Astrocyte (in vitro differentiated cells and primary cell): ENCODE results near the gene C1orf159. TPM values are rescaled to one million over a fixed set of nuclear protein-coding genes. Genes with fewer than 3 reads are reported as not detected.
A peak's percentile ranks its signal among the peaks of the same experiment; 100 is the strongest.

ENCODE experiments used
- DNase-seq: peaks from one replicate; pipeline ENCODE4 v3.0.0-alpha.2; 2010; ENCODE audit warnings: low read depth
- FAIRE-seq: peaks from 2 replicates; lab custom pipeline; 2011; peaks lifted over from hg19 to GRCh38; lab: Jason Lieb, UNC
- H2AFZ ChIP-seq: 2 replicates; pipeline ENCODE4 v1.6.0; 2012; ENCODE audit warnings: low read depth, low read length, inconsistent platforms
- H3K27ac ChIP-seq: 2 replicates; pipeline ENCODE4 v1.5.1; 2011; ENCODE audit warnings: low read depth, low read length, inconsistent platforms
- H3K27me3 ChIP-seq: 2 replicates; pipeline ENCODE4 v1.6.0; 2011; ENCODE audit warnings: low read length, inconsistent platforms; ENCODE audit not compliant: insufficient read depth
- H3K36me3 ChIP-seq: 2 replicates; pipeline ENCODE4 v1.5.1; 2011; ENCODE audit warnings: low read length, inconsistent platforms; ENCODE audit not compliant: insufficient read depth
- H3K4me1 ChIP-seq: 2 replicates; pipeline ENCODE4 v1.5.1; 2011; ENCODE audit warnings: low read length, inconsistent platforms; ENCODE audit not compliant: insufficient read depth
- H3K4me2 ChIP-seq: 2 replicates; pipeline ENCODE4 v1.6.0; 2012; ENCODE audit warnings: low read length, inconsistent platforms
- H3K4me3 ChIP-seq: 2 replicates; pipeline ENCODE4 v1.5.1; 2011; ENCODE audit warnings: low read depth, mild to moderate bottlenecking, low read length, inconsistent platforms; ENCODE audit not compliant: insufficient read depth
- H3K79me2 ChIP-seq: 2 replicates; pipeline ENCODE4 v1.6.0; 2012; ENCODE audit warnings: mild to moderate bottlenecking, low read length, inconsistent platforms; ENCODE audit not compliant: insufficient read depth
- H3K9ac ChIP-seq: 2 replicates; pipeline ENCODE4 v1.6.0; 2012; ENCODE audit warnings: mild to moderate bottlenecking, low read length, inconsistent platforms
- H3K9me3 ChIP-seq: 2 replicates; pipeline ENCODE4 v1.5.1; 2012; ENCODE audit warnings: low read depth, mild to moderate bottlenecking, low read length, inconsistent platforms; ENCODE audit not compliant: insufficient read depth
- H4K20me1 ChIP-seq: 2 replicates; pipeline ENCODE4 v1.6.0; 2012; ENCODE audit warnings: low read length, inconsistent platforms; ENCODE audit not compliant: insufficient read depth
- H3K27ac Mint-ChIP-seq: one replicate; pipeline ENCODE4 v1.8.0; 2021; ENCODE audit warnings: mild to moderate bottlenecking, mixed read lengths; ENCODE audit not compliant: unreplicated experiment
- H3K27me3 Mint-ChIP-seq: one replicate; pipeline ENCODE4 v1.8.0; 2021; ENCODE audit warnings: low read depth, mixed read lengths; ENCODE audit not compliant: unreplicated experiment
- H3K36me3 Mint-ChIP-seq: one replicate; pipeline ENCODE4 v1.8.0; 2021; ENCODE audit warnings: low read depth, mixed read lengths; ENCODE audit not compliant: unreplicated experiment
- H3K4me1 Mint-ChIP-seq: one replicate; pipeline ENCODE4 v1.8.0; 2021; ENCODE audit warnings: low read depth, mixed read lengths; ENCODE audit not compliant: unreplicated experiment
- H3K4me3 Mint-ChIP-seq: one replicate; pipeline ENCODE4 v1.8.0; 2021; ENCODE audit warnings: mild to moderate bottlenecking, moderate library complexity, mixed read lengths; ENCODE audit not compliant: unreplicated experiment
- H3K9me3 Mint-ChIP-seq: one replicate; pipeline ENCODE4 v1.8.0; 2021; ENCODE audit warnings: mild to moderate bottlenecking, mixed read lengths; ENCODE audit not compliant: unreplicated experiment
- EZH2 ChIP-seq: IDR thresholded peaks from 2 replicates; pipeline ENCODE4 v1.6.1; 2012; ENCODE audit warnings: mild to moderate bottlenecking, low read length, inconsistent platforms; ENCODE audit not compliant: insufficient read depth
- total RNA-seq: library from RNA; stranded (reverse); gene quantifications from 2 replicates; pipeline ENCODE4 v1.2.1, GENCODE V29; 2021
- TF ChIP-seq, protein P1 (sequence below): IDR thresholded peaks from 2 replicates; pipeline ENCODE4 v1.5.1; 2011; ENCODE audit warnings: low read depth, mild to moderate bottlenecking, inconsistent platforms, low read length, moderate library complexity; ENCODE audit not compliant: insufficient read depth

Gene C1orf159
- total RNA-seq, 1 donor from 2014 or later, result 13.9 TPM

DNA sequence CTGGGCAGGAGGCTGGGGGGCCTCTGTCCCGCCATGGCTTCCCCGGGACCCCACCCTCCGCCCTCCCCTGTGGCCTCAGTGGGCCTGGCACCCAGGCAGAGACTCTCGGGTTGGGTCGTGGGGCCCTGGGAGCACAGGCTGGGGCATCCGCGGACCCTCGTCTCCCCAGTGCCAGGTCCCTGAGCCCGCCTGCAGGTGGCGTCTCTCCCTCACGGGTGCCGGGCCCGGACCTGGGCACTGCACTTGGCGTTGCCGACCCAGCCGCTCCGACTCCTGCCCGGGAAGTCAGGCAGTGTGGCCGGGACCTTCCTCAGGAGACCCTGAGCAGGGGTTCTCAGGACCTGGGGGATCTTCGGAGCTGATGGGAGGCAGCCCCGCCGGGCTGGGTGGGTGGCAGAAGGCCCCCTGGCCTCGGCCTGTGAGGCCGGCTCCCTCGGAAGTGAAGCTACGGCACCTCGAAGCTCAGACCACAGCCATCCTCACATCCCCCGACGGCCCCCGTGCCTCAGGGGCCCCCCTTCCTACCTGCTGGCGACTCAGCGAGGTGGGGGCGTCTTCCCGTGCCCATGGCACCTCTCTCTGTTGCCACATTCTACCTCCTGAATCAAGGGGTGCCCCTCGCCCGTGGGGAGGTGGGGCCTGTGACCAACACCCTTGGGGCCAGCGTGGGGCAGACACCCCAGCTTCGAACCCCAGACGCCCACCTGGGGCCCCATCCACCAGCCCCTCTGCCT is 6.4 kb upstream of the C1orf159 start:
- peak overlapping the region; percentile 85 for H2AFZ ChIP-seq
- H3K4me2 ChIP-seq, result peak overlapping the region; percentile 78
- H4K20me1 ChIP-seq, result no peaks in the 10 kb centered on the region
- peak overlapping the region; percentile 10 for H3K4me3 ChIP-seq
- Mint-ChIP-seq H3K27me3 (peaks cover 28% of the 10 kb centered on the region), H3K27ac (no peak overlapping the region), H3K36me3 (no peaks in the 10 kb centered on the region), H3K4me3 (no peak overlapping the region), H3K4me1 (no peaks in the 10 kb centered on the region), H3K9me3 (no peaks in the 10 kb centered on the region)
- peaks cover 3% of the 10 kb centered on the region for H3K27me3 ChIP-seq
- no peaks in the 10 kb centered on the region for H3K4me1 ChIP-seq
- no peak for DNase-seq
- H3K79me2 ChIP-seq, result no peaks in the 10 kb centered on the region
- H3K36me3 ChIP-seq, result no peaks in the 10 kb centered on the region
- FAIRE-seq, result no peak
- no peak overlapping the region for H3K9ac ChIP-seq
- H3K27ac ChIP-seq, result no peak overlapping the region
- TF ChIP-seq EZH2, result no peak
- TF ChIP-seq, protein P1, sequence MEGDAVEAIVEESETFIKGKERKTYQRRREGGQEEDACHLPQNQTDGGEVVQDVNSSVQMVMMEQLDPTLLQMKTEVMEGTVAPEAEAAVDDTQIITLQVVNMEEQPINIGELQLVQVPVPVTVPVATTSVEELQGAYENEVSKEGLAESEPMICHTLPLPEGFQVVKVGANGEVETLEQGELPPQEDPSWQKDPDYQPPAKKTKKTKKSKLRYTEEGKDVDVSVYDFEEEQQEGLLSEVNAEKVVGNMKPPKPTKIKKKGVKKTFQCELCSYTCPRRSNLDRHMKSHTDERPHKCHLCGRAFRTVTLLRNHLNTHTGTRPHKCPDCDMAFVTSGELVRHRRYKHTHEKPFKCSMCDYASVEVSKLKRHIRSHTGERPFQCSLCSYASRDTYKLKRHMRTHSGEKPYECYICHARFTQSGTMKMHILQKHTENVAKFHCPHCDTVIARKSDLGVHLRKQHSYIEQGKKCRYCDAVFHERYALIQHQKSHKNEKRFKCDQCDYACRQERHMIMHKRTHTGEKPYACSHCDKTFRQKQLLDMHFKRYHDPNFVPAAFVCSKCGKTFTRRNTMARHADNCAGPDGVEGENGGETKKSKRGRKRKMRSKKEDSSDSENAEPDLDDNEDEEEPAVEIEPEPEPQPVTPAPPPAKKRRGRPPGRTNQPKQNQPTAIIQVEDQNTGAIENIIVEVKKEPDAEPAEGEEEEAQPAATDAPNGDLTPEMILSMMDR, result peak; percentile 45
- peaks cover 4% of the 10 kb centered on the region for H3K9me3 ChIP-seq

DNA sequence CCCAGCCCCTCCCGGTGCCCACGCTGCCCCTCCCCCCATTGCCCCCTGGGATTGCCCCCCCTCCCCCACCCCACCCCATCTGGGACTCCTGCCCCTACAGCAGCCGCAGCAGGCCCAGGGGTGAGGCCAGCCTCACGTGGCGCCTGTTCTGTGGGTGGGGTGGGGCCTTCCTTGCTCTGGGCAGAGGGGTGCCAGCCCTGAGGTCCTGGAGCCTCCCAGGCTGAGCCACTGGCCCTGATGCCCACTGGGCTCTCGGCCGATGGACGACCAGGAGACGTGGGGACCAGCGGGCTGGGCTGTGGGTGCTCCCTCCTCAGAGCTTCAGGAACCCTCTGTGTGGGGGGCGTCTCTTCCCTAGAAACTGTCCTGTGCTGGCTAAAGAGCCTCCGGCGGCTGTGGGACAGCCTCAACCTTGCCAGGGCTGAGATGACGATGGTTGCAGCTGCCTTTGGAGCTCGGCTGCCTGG is 5.8 kb upstream of the C1orf159 start:
- Histone ChIP-seq H4K20me1 (no peaks in the 10 kb centered on the region), H3K9me3 (peaks cover 4% of the 10 kb centered on the region), H3K9ac (no peak overlapping the region), H3K27ac (no peak overlapping the region), H3K36me3 (no peaks in the 10 kb centered on the region), H3K4me1 (no peaks in the 10 kb centered on the region), H3K79me2 (no peaks in the 10 kb centered on the region), H3K4me2 (peak overlapping the region; percentile 78), H3K4me3 (no peak overlapping the region), H3K27me3 (peaks cover 3% of the 10 kb centered on the region), H2AFZ (peak overlapping the region; percentile 73)
- Mint-ChIP-seq H3K4me1 (no peaks in the 10 kb centered on the region), H3K36me3 (no peaks in the 10 kb centered on the region), H3K4me3 (no peak overlapping the region), H3K27me3 (peaks cover 24% of the 10 kb centered on the region), H3K9me3 (no peaks in the 10 kb centered on the region), H3K27ac (no peak overlapping the region)
- no peak for TF ChIP-seq EZH2
- TF ChIP-seq, protein P1, result no peak
- FAIRE-seq (no peak), DNase-seq (no peak)
